VCaP (cell line): ENCODE measurements around the gene HDAC7.

ENCODE experiments used
- H3K27ac ChIP-seq: fragments of 450-650 bp; 2 replicates; pipeline ENCODE4 v1.5.1; 2017
- TF ChIP-seq, protein P1 (sequence below): fragments of 450-650 bp; conservative IDR thresholded peaks from 2 replicates; pipeline ENCODE4 v1.5.1; 2017; ENCODE audit warnings: mild to moderate bottlenecking, moderate library complexity

HDAC7 gene

DNA sequence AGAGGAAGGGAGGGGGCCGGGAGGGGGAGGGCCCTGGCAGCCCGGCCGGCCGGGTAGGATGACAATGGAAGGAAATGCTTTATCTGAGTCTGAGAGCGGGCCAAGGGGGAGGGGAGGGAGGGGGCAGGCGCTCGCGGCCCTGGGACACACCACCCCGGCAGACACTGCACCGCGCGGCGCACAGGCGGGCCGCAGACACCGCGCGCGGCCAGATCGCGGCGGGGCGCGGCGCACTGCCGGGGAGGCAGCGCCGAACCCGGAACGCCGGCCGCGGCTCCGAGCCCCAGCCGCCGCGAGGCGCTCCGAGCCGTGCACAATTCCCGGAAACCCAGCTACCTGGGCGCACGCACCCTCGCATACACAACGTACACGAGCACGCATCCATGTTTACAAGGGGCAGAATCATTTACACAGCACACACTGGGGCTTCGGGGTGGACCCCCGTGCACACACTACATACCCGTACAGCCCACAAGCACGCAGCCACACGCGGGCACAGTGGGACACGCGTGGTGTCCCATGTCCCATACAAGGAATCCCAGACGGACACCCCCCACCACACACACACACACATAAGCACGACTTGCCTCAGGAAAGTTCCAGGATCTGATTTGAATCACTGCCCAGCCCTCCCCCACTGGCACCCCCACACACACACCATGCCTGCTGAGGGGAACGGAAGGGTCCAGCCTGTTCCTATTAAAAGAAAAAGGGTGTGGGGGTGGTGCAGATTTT, at the start of gene HDAC7:
HDAC7 (minus strand) TSS at position 8 of the 735 bp plus-strand sequence. CDS start 118 bp downstream, outside the sequence.
- H3K27ac ChIP-seq = peak within 1 kb of the TSS; percentile 94
- TF ChIP-seq, protein P1, sequence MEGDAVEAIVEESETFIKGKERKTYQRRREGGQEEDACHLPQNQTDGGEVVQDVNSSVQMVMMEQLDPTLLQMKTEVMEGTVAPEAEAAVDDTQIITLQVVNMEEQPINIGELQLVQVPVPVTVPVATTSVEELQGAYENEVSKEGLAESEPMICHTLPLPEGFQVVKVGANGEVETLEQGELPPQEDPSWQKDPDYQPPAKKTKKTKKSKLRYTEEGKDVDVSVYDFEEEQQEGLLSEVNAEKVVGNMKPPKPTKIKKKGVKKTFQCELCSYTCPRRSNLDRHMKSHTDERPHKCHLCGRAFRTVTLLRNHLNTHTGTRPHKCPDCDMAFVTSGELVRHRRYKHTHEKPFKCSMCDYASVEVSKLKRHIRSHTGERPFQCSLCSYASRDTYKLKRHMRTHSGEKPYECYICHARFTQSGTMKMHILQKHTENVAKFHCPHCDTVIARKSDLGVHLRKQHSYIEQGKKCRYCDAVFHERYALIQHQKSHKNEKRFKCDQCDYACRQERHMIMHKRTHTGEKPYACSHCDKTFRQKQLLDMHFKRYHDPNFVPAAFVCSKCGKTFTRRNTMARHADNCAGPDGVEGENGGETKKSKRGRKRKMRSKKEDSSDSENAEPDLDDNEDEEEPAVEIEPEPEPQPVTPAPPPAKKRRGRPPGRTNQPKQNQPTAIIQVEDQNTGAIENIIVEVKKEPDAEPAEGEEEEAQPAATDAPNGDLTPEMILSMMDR = no peak

DNA sequence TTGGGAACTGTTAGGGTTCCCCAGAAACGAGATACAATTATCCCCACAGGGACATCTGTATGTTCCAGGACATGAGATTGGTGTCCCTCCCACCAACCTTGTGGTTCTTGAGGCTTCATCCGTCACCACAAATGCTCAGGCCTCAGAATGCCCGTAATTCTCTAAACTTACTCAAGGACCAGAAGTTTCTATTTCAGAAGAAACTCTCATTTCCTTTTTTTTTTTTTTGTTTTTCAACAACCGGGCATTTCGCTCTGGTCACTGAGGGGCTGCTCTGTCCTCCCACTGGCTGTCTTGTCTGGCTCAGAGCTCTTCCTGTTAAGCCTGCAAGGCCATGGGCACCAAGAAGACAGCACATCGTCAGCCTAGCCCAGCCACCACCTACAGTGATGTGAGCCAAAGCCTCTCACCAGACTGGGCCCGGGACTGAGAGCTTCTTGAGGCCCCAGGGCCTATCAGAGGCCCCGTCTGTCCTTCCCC, 48.9 kb upstream of the HDAC7 start:
- H3K27ac ChIP-seq = no peak overlapping the region
- TF ChIP-seq, protein P1 = no peak

DNA sequence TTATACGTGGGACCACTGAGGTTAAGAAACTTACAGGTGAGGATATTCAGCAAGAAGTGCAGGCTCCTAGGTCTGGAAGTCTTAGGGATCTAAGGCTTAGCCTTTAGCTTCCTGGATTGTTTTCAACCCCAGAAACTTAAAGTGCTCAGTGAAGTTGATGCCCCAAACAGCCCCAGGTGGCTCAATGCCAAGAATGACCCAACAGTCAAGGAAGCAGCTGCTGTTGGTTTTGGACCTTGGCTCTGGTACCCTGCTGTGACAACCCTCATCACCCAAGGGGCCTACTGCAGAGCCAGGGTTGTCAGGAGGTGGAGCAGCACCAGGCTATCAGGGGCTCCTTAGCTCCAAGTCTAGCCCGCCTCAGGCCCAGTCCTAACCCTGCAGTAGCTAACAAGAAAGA, 48.3 kb upstream of the HDAC7 start:
- TF ChIP-seq, protein P1 = no peak
- no peak overlapping the region for H3K27ac ChIP-seq

DNA sequence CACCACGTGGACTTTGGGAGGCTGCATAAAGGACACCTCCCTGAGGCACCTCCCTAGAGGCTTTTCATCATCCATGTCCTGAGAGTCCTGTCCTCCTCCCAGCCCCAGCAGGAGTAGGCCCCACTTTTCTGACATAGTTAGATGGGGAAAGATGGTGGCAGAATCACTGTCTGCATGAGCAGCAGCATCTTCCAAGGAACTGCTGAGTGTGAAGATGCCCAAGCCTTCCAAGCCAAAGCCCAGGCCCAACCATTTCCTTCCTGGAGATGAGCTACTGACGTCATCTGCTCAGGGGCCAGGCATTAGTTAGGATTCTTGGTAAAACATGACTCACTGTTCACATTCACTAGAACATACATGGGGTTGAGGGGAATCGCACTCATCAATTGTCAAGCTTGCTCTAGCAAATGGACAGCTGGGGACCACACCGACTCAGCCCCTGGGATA, 47.8 kb upstream of the HDAC7 start:
- no peak overlapping the region for H3K27ac ChIP-seq
- TF ChIP-seq, protein P1 = no peak

DNA sequence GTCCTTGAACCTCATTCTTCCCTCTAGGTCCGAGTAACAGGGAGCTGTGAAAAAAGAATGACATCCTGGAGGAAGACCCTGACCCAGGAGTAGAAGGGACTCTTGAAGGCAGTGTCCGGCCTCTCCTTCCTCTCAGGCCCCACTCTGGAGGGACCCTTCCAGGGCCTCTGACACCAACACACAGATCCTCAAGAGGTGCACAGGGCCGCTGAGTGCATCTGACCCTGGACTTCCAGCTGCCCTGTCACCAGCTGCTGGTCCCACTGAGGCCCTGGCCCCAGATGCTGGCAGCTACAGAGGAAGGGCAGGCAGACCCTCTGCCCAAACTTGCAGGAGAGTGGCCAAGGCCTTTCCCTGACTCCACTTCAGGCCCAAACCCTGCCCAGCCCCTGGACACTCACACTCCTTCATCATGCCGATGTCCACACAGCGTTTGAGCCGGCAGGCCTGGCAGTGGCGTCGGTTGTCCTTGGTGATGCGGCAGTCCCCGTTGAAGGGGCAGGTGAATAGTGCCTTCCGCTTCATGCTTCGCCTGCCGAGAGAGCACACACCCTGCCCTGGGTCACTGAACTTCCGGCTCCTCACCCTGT, 45.0 kb upstream of the HDAC7 start:
- no peak overlapping the region for H3K27ac ChIP-seq
- TF ChIP-seq, protein P1 = no peak

DNA sequence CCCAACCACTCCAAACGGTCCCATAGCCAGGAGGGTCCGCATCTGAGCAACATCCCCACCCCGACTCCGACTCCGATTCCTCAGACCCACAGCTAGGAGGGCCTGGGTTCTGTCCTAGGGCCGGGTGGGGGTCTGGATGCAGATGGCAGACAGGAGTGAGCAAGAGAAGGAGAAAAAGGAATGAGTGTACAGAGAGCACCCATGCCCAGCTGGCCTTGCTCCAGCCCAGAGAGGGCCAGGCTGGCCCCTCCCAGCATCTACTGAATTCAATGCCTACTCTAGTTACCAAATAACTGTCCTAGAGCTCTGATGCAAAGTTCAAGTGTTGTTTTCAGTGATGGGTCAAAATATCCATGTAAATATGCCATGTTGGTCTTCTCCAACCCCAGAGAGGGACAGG, 44.3 kb upstream of the HDAC7 start:
- H3K27ac ChIP-seq = no peak overlapping the region

DNA sequence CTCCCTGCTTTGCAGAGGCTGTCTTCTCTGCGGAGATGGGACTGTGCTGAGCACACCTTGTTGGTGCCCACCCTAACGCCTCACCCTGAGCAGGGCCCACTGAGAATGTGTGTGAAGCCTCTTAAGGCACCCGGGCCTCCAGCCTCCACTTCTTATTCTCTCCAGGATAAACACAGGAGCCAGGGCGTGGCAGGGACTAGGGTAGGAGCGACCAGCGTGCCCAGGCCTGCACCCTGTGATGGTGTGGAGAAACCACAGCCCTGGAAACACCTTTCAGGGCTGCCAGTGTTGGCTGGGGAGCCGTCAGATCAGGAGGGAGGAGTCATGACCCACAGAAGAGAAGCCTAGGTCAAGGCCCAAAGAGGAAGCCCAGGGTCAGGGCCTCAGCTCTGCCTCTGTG, 43.8 kb upstream of the HDAC7 start:
- H3K27ac ChIP-seq = no peak overlapping the region
- TF ChIP-seq, protein P1 = no peak

More for the DNA sequence above, 44.3 kb upstream of the HDAC7 start:
- TF ChIP-seq, protein P1 = no peak
